OCI-LY1 (cell line): ENCODE data around the gene RNF144A.

Experiments
- CTCF ChIP-seq: fragments of 200-600 bp; sonication (generic), shearing (Covaris generic); IDR thresholded peaks from 2 replicates; pipeline ENCODE4 v1.5.1; 2017; ENCODE audit warnings: mild to moderate bottlenecking, antibody characterized with exemption, low read length, moderate library complexity, mixed read lengths
- EZH2 ChIP-seq: fragments of 200-600 bp; sonication (generic), shearing (Covaris generic); IDR thresholded peaks from 2 replicates; pipeline ENCODE4 v1.8.0; 2017; ENCODE audit warnings: borderline replicate concordance, mixed run types, mild to moderate bottlenecking, antibody characterized with exemption, low read length, moderate library complexity, mixed read lengths

GRCh38 chr2:6932206-6932605 lies 15.0 kb downstream of the RNF144A start:
- TF ChIP-seq CTCF (no peak), EZH2 (no peak)
